HG03457 (cell line): ENCODE data around the gene ZPR1.
"Not testable (repeated sequence)": the region's sequence is repeated elsewhere in the genome, so short reads cannot be mapped to it uniquely, and the experiment has no call there.

Experiments
- ATAC-seq: cut with Tn5 transposase; IDR thresholded peaks from one replicate; pipeline ENCODE4 v1.9.1; 2021; ENCODE audit warnings: moderate number of reproducible peaks; ENCODE audit not compliant: unreplicated experiment

ZPR1 gene

GRCh38 chr11:116762132-116762531, 25.7 kb downstream of the ZPR1 start:
- no peak for ATAC-seq

- ATAC-seq = not testable (repeated sequence)
Measured at GRCh38 chr11:116756044-116756443, 31.8 kb downstream of the ZPR1 start.

GRCh38 chr11:116750070-116750718, 37.6 kb downstream of the ZPR1 start:
- ATAC-seq = no peak

- ATAC-seq = no peak
Measured at GRCh38 chr11:116742104-116742503, 45.7 kb downstream of the ZPR1 start.

GRCh38 chr11:116740741-116741140, 47.1 kb downstream of the ZPR1 start:
- no peak for ATAC-seq

GRCh38 chr11:116738975-116739374, 48.8 kb downstream of the ZPR1 start:
- no peak for ATAC-seq

GRCh38 chr11:116736763-116737162, 51.1 kb downstream of the ZPR1 start:
- no peak for ATAC-seq

GRCh38 chr11:116733969-116734508, 53.8 kb downstream of the ZPR1 start:
- ATAC-seq = no peak

GRCh38 chr11:116733043-116733755, 54.6 kb downstream of the ZPR1 start:
- peak; percentile 24 for ATAC-seq

- ATAC-seq = peak; percentile 80
Measured at GRCh38 chr11:116732271-116733042, 55.4 kb downstream of the ZPR1 start.

- ATAC-seq = no peak
Measured at GRCh38 chr11:116731821-116732220, 56.0 kb downstream of the ZPR1 start.

- no peak for ATAC-seq
Measured at GRCh38 chr11:116731097-116731761, 56.6 kb downstream of the ZPR1 start.

GRCh38 chr11:116730601-116731000, 57.2 kb downstream of the ZPR1 start:
- ATAC-seq = no peak

- ATAC-seq = no peak
Measured at GRCh38 chr11:116730241-116730561, 57.6 kb downstream of the ZPR1 start.

GRCh38 chr11:116729501-116730240, 58.2 kb downstream of the ZPR1 start:
- no peak for ATAC-seq

- ATAC-seq = no peak
Measured at GRCh38 chr11:116727990-116728389, 59.8 kb downstream of the ZPR1 start.

- ATAC-seq = no peak
Measured at GRCh38 chr11:116725434-116726221, 62.2 kb downstream of the ZPR1 start.

- no peak for ATAC-seq
Measured at GRCh38 chr11:116724813-116725212, 63.0 kb downstream of the ZPR1 start.
